WI38 (cell line): ENCODE results near the gene C13orf46.

ENCODE experiments used
- H3K4me3 ChIP-seq: 2 replicates; pipeline ENCODE4 v1.5.1; 2011; ENCODE audit warnings: low read depth, mild to moderate bottlenecking, control low read depth, low read length
- TF ChIP-seq, protein P1 (sequence below): IDR thresholded peaks from 2 replicates; pipeline ENCODE4 v1.5.1; 2012; ENCODE audit warnings: low read depth, mild to moderate bottlenecking, control low read depth, low read length

Gene C13orf46

DNA sequence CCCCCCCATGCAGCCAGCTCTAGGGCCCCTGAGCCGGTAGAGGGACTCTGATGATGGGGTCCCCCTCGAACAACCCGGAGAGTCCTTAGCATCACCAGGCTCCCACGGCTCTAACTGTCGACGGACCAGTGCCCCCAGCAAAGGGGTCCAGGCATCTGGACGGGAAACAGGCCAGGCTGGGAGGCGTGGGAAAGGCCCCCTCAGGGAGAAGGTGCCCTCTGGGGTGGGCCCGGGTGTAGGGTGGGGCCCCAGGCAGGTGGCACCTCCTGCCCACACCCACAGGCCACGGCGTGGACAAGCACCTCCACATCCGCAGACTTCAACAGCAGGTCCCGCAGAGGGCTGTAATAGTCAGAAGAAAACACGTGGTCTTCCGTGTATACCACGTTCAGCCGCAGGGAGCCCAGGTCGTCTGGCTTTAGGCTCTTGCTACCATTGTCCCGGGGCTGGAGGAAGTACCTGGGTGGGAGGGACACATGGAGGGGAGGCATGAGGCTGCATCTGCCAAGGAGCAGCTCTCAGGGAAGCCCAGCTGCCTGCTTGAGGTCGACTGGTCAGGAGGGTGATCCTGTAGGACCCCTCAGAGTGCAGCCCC lies 44.7 kb upstream of the C13orf46 start:
- H3K4me3 ChIP-seq = no peak overlapping the region
- TF ChIP-seq, protein P1, sequence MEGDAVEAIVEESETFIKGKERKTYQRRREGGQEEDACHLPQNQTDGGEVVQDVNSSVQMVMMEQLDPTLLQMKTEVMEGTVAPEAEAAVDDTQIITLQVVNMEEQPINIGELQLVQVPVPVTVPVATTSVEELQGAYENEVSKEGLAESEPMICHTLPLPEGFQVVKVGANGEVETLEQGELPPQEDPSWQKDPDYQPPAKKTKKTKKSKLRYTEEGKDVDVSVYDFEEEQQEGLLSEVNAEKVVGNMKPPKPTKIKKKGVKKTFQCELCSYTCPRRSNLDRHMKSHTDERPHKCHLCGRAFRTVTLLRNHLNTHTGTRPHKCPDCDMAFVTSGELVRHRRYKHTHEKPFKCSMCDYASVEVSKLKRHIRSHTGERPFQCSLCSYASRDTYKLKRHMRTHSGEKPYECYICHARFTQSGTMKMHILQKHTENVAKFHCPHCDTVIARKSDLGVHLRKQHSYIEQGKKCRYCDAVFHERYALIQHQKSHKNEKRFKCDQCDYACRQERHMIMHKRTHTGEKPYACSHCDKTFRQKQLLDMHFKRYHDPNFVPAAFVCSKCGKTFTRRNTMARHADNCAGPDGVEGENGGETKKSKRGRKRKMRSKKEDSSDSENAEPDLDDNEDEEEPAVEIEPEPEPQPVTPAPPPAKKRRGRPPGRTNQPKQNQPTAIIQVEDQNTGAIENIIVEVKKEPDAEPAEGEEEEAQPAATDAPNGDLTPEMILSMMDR = no peak

DNA sequence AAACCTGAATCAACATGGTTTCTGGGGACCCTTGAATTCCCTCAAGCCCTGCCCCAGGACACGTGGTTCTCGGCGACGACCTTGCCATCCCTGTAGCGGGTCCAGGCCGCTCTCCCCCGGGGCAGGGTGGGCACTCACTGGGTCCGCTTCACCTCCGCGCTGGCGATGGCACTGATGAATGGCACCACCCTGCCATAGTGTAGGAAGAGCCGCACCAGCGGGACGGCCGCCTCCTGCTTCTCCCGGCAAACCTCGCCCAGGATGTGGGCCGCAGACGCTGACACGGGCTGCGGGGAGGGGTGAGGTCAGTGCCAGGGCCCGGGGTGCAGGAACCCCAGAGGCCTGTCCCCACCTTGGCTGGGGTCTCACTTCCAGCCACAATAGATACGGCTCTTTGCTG lies 44.1 kb upstream of the C13orf46 start:
- TF ChIP-seq, protein P1 = no peak
- H3K4me3 ChIP-seq = no peak overlapping the region

DNA sequence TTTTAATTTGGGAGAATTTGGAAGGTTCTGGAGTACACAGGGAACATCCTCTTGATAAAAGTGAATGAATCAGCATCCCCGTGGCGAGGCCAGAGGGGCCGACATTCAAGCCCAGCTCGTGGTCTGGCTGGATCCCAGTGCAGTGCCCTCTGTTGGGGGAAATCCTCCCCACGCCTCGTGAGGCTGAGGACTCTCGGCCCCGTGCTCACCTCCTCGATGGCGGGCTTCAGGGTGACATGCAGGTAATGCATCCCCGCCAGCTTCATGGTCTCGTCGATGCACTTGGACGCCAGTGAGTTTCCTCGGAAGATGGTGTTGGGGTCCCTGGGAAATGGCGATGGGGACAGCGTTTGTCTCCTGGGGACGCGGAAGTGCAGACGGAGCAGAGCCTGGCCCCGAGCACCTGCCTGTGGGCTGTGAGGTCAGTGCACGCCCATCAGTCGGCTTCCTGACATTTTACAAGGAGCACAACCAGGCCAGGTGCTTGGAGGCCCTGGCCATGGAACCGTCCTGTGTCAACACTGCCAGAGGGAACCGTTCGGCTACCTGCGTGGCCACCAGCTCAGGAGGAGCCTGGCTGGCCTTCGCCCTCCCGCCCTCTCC lies 43.3 kb upstream of the C13orf46 start:
- TF ChIP-seq, protein P1 = no peak
- no peak overlapping the region for H3K4me3 ChIP-seq

DNA sequence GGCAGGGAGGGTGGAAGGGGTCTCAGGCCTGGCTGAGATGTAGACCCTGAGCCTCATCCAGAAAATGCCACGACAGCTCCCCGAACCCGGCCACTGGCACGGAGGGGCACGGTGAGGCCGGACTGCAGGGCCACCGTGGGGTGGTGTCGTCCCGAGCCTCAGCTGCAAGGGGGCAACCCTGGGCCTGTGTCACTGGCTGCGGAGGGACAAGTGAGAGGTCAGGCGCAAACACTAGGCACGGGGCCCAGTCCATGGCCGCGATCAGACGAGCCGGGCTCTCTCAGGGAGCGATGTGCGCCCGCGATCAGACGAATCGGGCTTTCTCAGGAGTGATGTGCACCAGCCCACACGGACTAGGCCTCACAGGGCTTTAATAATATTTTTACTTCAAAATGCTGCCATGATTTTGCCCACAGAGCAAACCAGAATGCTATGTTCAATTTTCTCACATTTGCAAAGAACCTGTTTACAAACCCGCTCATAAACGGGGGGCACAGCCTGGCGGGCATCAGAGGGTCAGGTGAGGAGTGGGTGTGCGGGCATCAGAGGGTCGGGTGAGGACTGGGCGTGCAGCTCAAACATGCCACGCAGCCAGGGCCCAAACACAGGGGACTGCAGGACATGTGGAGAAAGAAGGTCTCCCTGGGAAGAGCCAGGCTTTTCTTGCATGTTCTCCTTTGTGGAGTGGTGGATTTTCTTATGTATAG lies 42.6 kb upstream of the C13orf46 start:
- TF ChIP-seq, protein P1 = no peak
- no peak overlapping the region for H3K4me3 ChIP-seq

DNA sequence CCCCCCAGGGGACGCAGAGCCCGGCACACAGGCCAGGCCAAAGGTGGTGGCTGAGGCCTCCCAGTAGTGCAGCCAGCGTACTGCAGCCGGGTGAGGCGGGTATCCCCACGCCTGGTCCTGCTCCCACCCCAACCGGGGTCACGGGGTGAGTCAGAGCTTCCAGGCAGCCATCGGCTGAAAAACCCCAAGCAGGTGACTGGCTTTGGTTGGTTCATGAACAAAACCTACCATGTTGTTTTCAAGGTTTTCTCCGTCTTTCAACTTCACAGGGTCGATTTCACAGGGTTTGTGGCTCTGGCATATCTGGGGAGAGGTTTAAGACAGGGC lies 42.1 kb upstream of the C13orf46 start:
- TF ChIP-seq, protein P1 = no peak
- H3K4me3 ChIP-seq = no peak overlapping the region

DNA sequence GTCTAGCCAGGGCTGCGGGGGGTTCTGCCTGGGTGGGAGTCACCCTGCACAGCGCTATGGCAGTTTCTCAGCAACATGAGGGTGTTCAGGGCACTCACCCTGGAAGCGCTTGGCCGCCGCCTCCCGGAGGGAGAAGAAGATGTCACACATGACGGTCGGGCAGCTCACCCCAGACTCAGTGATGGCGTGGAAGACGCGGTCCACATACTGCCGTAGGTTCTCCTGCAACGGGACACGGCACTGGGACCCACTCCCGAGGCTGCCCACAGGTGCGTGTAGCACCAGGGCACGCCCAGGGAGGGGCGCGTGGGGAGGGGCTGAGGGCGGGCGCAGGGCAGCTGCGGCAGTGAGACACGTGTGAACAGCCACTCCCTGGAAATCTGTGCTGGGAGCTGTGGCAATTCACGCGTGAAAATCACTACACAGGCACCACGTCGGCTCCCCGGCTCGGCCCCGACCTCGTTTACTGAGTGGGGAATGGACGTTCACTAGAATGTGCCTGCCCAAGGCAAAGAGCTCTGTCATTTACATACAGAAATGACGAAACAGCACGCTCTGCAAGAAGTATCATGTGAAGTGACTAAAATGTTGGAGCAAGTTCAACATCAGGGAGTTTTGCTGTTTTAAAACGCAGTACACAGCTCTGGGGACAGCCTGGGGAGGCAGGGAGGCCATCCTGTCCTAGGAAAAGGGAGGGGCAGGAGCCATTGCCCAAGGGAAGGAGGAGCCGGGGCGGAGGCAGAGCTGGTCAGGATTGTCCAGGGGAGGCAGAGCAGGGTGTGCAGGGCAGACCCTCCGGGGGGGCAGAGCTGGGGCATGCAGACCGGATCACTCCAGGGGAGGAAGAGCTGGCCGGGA lies 41.5 kb upstream of the C13orf46 start:
- TF ChIP-seq, protein P1 = no peak
- H3K4me3 ChIP-seq = no peak overlapping the region
